KG1 (cell line): ENCODE measurements around the gene SULT4A1.
A peak's percentile ranks its signal among the peaks of the same experiment; 100 is the strongest.

Experiments
- DNase-seq: peaks from one replicate; lab custom pipeline; 2025; lab: John Stamatoyannopoulos, UW

SULT4A1 gene

GRCh38 chr22:43828725-43828997 is 33.7 kb downstream of the SULT4A1 start:
- DNase-seq = no peak

GRCh38 chr22:43827926-43828724 is 34.2 kb downstream of the SULT4A1 start:
- DNase-seq = no peak

GRCh38 chr22:43827003-43827735 is 35.1 kb downstream of the SULT4A1 start:
- no peak for DNase-seq

- no peak for DNase-seq
Measured at GRCh38 chr22:43826142-43827002, 35.9 kb downstream of the SULT4A1 start.

- no peak for DNase-seq
Measured at GRCh38 chr22:43825651-43826050, 36.7 kb downstream of the SULT4A1 start.

GRCh38 chr22:43824724-43825420 is 37.4 kb downstream of the SULT4A1 start:
- no peak for DNase-seq

- DNase-seq = no peak
Measured at GRCh38 chr22:43823911-43824665, 38.2 kb downstream of the SULT4A1 start.

GRCh38 chr22:43823353-43823908 is 38.9 kb downstream of the SULT4A1 start:
- DNase-seq = no peak

GRCh38 chr22:43821606-43822425 is 40.5 kb downstream of the SULT4A1 start:
- DNase-seq = no peak

GRCh38 chr22:43820651-43821305 is 41.5 kb downstream of the SULT4A1 start:
- no peak for DNase-seq

- no peak for DNase-seq
Measured at GRCh38 chr22:43819931-43820640, 42.2 kb downstream of the SULT4A1 start.

GRCh38 chr22:43819421-43819921 is 42.8 kb downstream of the SULT4A1 start:
- no peak for DNase-seq

- DNase-seq = no peak
Measured at GRCh38 chr22:43818981-43819380, 43.3 kb downstream of the SULT4A1 start.

GRCh38 chr22:43817402-43817801 is 44.9 kb downstream of the SULT4A1 start:
- DNase-seq = no peak

GRCh38 chr22:43814264-43814663 is 48.0 kb downstream of the SULT4A1 start:
- DNase-seq = no peak

- no peak for DNase-seq
Measured at GRCh38 chr22:43812890-43813289, 49.4 kb downstream of the SULT4A1 start.

GRCh38 chr22:43812149-43812842 is 50.0 kb downstream of the SULT4A1 start, which contains the start of gene EFCAB6:
EFCAB6 (minus strand) TSS chr22:43812305; CDS start chr22:43782318, 29,987 bp downstream.
- DNase-seq = peak; percentile 41

GRCh38 chr22:43811777-43812148 is 50.5 kb downstream of the SULT4A1 start:
- no peak for DNase-seq
